ENCODE results near the gene DNAH11.
"Not testable (repeated sequence)": the region's sequence is repeated elsewhere in the genome, so short reads cannot be mapped to it uniquely, and the experiment has no call there.

GRCh38 chr7:21691146-21691545, 148.3 kb downstream of the DNAH11 start:
- not testable (repeated sequence) for TF ChIP-seq CTCF, POLR2AphosphoS5 (IDR thresholded peaks at IDR 0.05)

Measured in upper lobe of left lung (tissue), 4 donors.